ENCODE data around the gene PROZ. TPM values are rescaled to one million over a fixed set of nuclear protein-coding genes. Genes with fewer than 3 reads are reported as not detected.
A peak's percentile ranks its signal among the peaks of the same experiment; 100 is the strongest.

The PROZ gene
- total RNA-seq, 6 donors from 2014 or later = not detected

DNA sequence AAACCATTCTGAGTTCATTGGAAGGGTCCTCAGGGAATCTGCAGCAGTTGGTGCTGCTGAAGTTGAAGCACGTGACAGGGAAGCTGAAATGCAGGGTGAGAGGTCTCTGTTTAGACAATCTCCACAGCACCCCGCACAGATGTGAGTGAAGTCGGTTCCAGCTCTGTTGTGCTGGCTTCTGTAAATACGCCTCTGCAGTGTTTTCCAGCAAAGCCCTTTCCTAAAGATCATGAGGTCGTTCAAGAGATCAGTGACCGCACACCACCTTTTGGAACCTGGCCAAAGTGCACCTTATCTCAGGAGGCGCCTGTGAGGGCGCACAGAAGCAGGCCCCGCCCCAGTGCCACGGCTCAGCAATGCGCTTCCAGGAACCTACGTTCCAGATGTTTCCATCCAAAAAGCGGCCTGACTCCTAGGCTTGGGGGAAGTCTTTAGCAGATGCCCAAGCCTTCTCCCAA is 61.7 kb downstream of the PROZ start:
- H3K27me3 ChIP-seq = no peaks in the 10 kb centered on the region
- no peak overlapping the region for H3K4me3 ChIP-seq
- H3K36me3 ChIP-seq = peaks cover 0 to 57% (median 16%) of the 10 kb centered on the region in 4 donors
- DNase-seq = peak; percentile 42 to 71
- H3K27ac ChIP-seq = peak overlapping the region in 2 of 4 donors; percentile 4 to 23
- H3K9me3 ChIP-seq = no peaks in the 10 kb centered on the region
- no peak for ATAC-seq (ENCODE audit: low FRiP score in 2 of 2)
- 58 to 61% methylated on average over 8 to 13 of the region's 13 CpGs for WGBS, 2 donors
- peaks cover 14 to 39% (median 32%) of the 10 kb centered on the region in 4 donors for H3K4me1 ChIP-seq
- TF ChIP-seq POLR2AphosphoS5 (IDR thresholded peaks at IDR 0.05) (peak in 1 of 2 donors; percentile 19), POLR2A (IDR thresholded peaks at IDR 0.05) (no peak), CTCF (IDR thresholded peaks at IDR 0.05) (no peak), EP300 (IDR thresholded peaks at IDR 0.05) (peak in 1 of 4 donors; percentile 4)

DNA sequence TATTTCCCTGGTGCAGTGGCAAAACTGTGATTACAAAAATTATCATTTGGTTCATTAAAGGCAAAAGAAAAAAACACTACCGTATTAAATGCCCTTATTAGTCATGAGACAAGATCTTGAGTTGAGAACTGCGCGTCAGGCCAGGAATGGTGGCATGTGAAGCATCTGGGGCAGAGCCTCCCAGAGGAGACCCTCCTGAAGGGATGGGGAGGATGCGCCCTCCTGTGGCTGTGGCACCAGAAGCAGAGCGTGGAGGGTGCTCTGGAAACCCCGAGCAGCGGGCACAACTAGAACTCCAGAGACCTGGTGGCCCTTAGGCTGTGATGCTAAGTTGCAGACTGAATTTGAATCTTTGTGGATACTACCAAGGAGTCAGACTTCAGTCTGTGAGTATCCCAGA is 62.4 kb downstream of the PROZ start:
- Histone ChIP-seq H3K4me1 (peaks cover 14 to 32% (median 25%) of the 10 kb centered on the region in 4 donors), H3K4me3 (no peak overlapping the region), H3K36me3 (peaks cover 0 to 64% (median 22%) of the 10 kb centered on the region in 4 donors), H3K27me3 (no peaks in the 10 kb centered on the region), H3K9me3 (no peaks in the 10 kb centered on the region), H3K27ac (no peak overlapping the region)
- no peak for ATAC-seq (ENCODE audit: low FRiP score in 2 of 2)
- 91 to 96% methylated on average over 7 of the region's 7 CpGs for WGBS, 2 donors
- TF ChIP-seq POLR2A (IDR thresholded peaks at IDR 0.05) (no peak), CTCF (IDR thresholded peaks at IDR 0.05) (no peak), POLR2AphosphoS5 (IDR thresholded peaks at IDR 0.05) (no peak), EP300 (IDR thresholded peaks at IDR 0.05) (no peak)
- DNase-seq = no peak

Small RNA genes within 50 kb of the gene (small RNA-seq; reads per million reads assigned to genes)
- gene AL137002.1 = 0 reads per million in 4 donors

Other genes with a start within 250 kb of the PROZ start
- gene MCF2L, start 189.4 kb upstream of the PROZ start, total RNA-seq = 10 to 100 TPM; 14.3 to 99.5 (median 53.1) TPM
- gene F7, start 52.9 kb upstream of the PROZ start, total RNA-seq = under 1 TPM in 1 of 6 donors, not detected in 5; 0.20 TPM
- gene F10, start 35.8 kb upstream of the PROZ start, total RNA-seq = 10 to 100 TPM in 3 of 6 donors, 1 to 10 TPM in 3; 5.3 to 25.0 (median 8.8) TPM
- 10 to 100 TPM; 30.7 to 62.5 (median 37.1) TPM for gene PCID2, start 50.0 kb downstream of the PROZ start, total RNA-seq
- 100 to 1,000 TPM in 4 of 6 donors, 10 to 100 TPM in 2; 54.4 to 346 (median 129) TPM for gene CUL4A, start 51.0 kb downstream of the PROZ start, total RNA-seq
- 100 to 1,000 TPM in 5 of 6 donors, 10 to 100 TPM in 1; 80.7 to 394 (median 236) TPM for gene LAMP1, start 138.6 kb downstream of the PROZ start, total RNA-seq
- gene GRTP1, start 205.5 kb downstream of the PROZ start, total RNA-seq = 10 to 100 TPM in 1 of 6 donors, 1 to 10 TPM in 5; 3.6 to 16.8 (median 5.0) TPM

Measured in upper lobe of left lung (tissue), 6 donors.